HG03159 (cell line): ENCODE measurements around the gene DCPS.
A peak's percentile ranks its signal among the peaks of the same experiment; 100 is the strongest.
"Not testable (repeated sequence)": the region's sequence is repeated elsewhere in the genome, so short reads cannot be mapped to it uniquely, and the experiment has no call there.

Experiments used
- ATAC-seq: cut with Tn5 transposase; IDR thresholded peaks from one replicate; pipeline ENCODE4 v1.9.1; 2021; ENCODE audit warnings: mild to moderate bottlenecking, moderate library complexity; ENCODE audit not compliant: unreplicated experiment

The DCPS gene

GRCh38 chr11:126284829-126285228 lies 19.0 kb upstream of the DCPS start:
- peak; percentile 62 for ATAC-seq

GRCh38 chr11:126288237-126288636 lies 15.6 kb upstream of the DCPS start:
- ATAC-seq, result no peak

- no peak for ATAC-seq
Observed at GRCh38 chr11:126290887-126291286, 13.0 kb upstream of the DCPS start.

- no peak for ATAC-seq
Observed at GRCh38 chr11:126293726-126294125, 10.1 kb upstream of the DCPS start.

- ATAC-seq, result no peak
Observed at GRCh38 chr11:126297004-126297403, 6.9 kb upstream of the DCPS start.

- no peak for ATAC-seq
Observed at GRCh38 chr11:126304457-126305075, 706 bp downstream of the DCPS start.

GRCh38 chr11:126305699-126306098 lies 1.8 kb downstream of the DCPS start:
- peak; percentile 65 for ATAC-seq

GRCh38 chr11:126307706-126308105 lies 3.8 kb downstream of the DCPS start:
- ATAC-seq, result no peak

GRCh38 chr11:126308271-126308671 lies 4.4 kb downstream of the DCPS start:
- ATAC-seq, result no peak

- not testable (repeated sequence) for ATAC-seq
Observed at GRCh38 chr11:126308771-126309170, 4.9 kb downstream of the DCPS start.

- peak; percentile 40 for ATAC-seq
Observed at GRCh38 chr11:126310200-126310991, 6.5 kb downstream of the DCPS start.

GRCh38 chr11:126310992-126311310 lies 7.1 kb downstream of the DCPS start:
- no peak for ATAC-seq

- ATAC-seq, result peak; percentile 67
Observed at GRCh38 chr11:126311401-126312291, 7.8 kb downstream of the DCPS start.

GRCh38 chr11:126312961-126313360 lies 9.1 kb downstream of the DCPS start:
- ATAC-seq, result no peak

- no peak for ATAC-seq
Observed at GRCh38 chr11:126313826-126314225, 10.0 kb downstream of the DCPS start.

- no peak for ATAC-seq
Observed at GRCh38 chr11:126317432-126317755, 13.5 kb downstream of the DCPS start.

GRCh38 chr11:126317756-126318573 lies 14.1 kb downstream of the DCPS start:
- peak; percentile 25 for ATAC-seq

GRCh38 chr11:126318574-126319373 lies 14.9 kb downstream of the DCPS start:
- peak; percentile 76 for ATAC-seq

GRCh38 chr11:126319374-126319740 lies 15.5 kb downstream of the DCPS start:
- ATAC-seq, result no peak

- ATAC-seq, result no peak
Observed at GRCh38 chr11:126322996-126323395, 19.1 kb downstream of the DCPS start.
